OCI-LY3 (cell line): ENCODE results near the gene ZFP62.

Experiments used
- EZH2phosphoT487 ChIP-seq: fragments of 200-600 bp; shearing (Covaris generic); IDR thresholded peaks from 2 replicates; pipeline ENCODE4 v1.6.1; 2018; ENCODE audit warnings: antibody characterized with exemption, mixed run types, low read depth
- TF ChIP-seq, protein P1 (sequence below): fragments of 200-600, 300-600 bp; sonication (generic); IDR thresholded peaks from 2 replicates; pipeline ENCODE4 v1.5.1; 2014; ENCODE audit warnings: antibody characterized with exemption, low read length, low read depth

DNA sequence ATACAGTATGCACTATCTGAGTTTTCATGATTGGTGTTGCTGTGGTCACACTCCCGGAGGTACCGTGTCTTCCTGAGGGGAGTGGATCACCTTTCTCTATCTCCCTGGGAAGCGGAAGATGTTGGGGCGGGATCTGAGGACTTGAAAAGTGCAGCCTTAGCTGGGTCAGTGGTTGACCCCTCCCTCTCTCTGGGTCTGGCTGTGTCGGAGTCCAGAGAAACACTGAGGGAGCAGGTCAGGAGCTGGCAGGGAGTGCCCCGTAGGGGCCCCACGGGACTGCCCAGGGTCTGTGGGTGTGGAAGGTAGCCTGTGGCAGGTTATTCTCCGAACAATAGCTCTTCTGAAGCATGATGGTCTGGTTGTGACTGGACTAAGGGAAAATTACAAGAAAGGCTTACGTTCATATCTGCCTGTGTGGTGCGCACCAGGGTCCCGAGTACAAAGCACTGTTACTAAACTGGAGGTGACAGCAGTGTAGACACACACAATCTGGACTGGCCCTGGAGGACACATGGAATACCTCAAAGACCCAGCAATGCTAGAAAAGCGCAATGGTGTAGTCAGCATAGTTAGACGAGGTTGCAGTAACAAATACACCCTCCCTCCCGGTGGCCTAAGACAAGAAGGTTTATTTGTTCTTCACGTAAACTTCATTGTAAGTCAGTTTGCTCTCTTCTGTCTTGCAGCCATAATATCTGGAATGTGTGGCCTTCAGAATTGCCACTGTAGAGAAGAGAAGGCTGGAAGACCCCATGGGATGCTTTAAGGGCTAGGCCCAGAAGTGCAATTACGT lies 9.4 kb upstream of the ZFP62 start:
- TF ChIP-seq, protein P1, sequence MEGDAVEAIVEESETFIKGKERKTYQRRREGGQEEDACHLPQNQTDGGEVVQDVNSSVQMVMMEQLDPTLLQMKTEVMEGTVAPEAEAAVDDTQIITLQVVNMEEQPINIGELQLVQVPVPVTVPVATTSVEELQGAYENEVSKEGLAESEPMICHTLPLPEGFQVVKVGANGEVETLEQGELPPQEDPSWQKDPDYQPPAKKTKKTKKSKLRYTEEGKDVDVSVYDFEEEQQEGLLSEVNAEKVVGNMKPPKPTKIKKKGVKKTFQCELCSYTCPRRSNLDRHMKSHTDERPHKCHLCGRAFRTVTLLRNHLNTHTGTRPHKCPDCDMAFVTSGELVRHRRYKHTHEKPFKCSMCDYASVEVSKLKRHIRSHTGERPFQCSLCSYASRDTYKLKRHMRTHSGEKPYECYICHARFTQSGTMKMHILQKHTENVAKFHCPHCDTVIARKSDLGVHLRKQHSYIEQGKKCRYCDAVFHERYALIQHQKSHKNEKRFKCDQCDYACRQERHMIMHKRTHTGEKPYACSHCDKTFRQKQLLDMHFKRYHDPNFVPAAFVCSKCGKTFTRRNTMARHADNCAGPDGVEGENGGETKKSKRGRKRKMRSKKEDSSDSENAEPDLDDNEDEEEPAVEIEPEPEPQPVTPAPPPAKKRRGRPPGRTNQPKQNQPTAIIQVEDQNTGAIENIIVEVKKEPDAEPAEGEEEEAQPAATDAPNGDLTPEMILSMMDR: no peak
- no peak for TF ChIP-seq EZH2phosphoT487
